HCT116 (cell line): ENCODE measurements around the gene ECE1.

Source experiments
- EZH2 ChIP-seq: fragments of 200-600 bp; sonication (generic); IDR thresholded peaks from 2 replicates; pipeline ENCODE4 v1.6.1; 2017; ENCODE audit warnings: antibody characterized with exemption, mixed run types
- POLR2AphosphoS5 ChIP-seq: IDR thresholded peaks from 2 replicates; pipeline ENCODE4 v1.6.1; 2011; ENCODE audit warnings: mild to moderate bottlenecking, low read depth, low read length, moderate library complexity
- RAD21 ChIP-seq: IDR thresholded peaks from 2 replicates; pipeline ENCODE4 v1.6.1; 2012; ENCODE audit warnings: low read depth, mild to moderate bottlenecking
- SIN3A ChIP-seq: IDR thresholded peaks from 2 replicates; pipeline ENCODE4 v1.6.1; 2012; ENCODE audit warnings: low read depth
- SP1 ChIP-seq: IDR thresholded peaks from 2 replicates; pipeline ENCODE4 v1.6.1; 2012; ENCODE audit warnings: low read depth
- TCF7L2 ChIP-seq: IDR thresholded peaks from 2 replicates; pipeline ENCODE4 v1.7.0; 2011; ENCODE audit warnings: borderline replicate concordance, inconsistent platforms; ENCODE audit not compliant: insufficient read depth, insufficient read length; ENCODE audit errors: extremely low read depth
- YY1 ChIP-seq: IDR thresholded peaks from 2 replicates; pipeline ENCODE4 v1.6.1; 2011; ENCODE audit warnings: low read length, low read depth, moderate library complexity, mild to moderate bottlenecking; ENCODE audit not compliant: insufficient replicate concordance; ENCODE audit errors: extremely low read depth
- ZNF274 ChIP-seq: fragments of 200-500 bp; sonication (Bioruptor generic); IDR thresholded peaks from 2 replicates; pipeline ENCODE4 v1.6.1; 2014; ENCODE audit warnings: mild to moderate bottlenecking, low read depth, low read length, inconsistent platforms
- TF ChIP-seq, protein P1 (sequence below), 3 experiments: fragments of 200-600 bp in 1 of 3; sonication (generic) in 1 of 3; IDR thresholded peaks in 2 of 3; conservative IDR thresholded peaks in 1 of 3; 2 replicates each; pipeline ENCODE4 v1.5.1; 2012 to 2017; ENCODE audit warnings: low read depth in 2 of 3, low read length in 2 of 3, antibody characterized with exemption in 1 of 3, borderline replicate concordance in 1 of 3, control low read depth in 1 of 3, mild to moderate bottlenecking in 1 of 3, mixed read lengths in 1 of 3, mixed run types in 1 of 3, moderate library complexity in 1 of 3; ENCODE audit not compliant: insufficient read depth in 1 of 3
- TF ChIP-seq, protein P2 (sequence below): IDR thresholded peaks from 2 replicates; pipeline ENCODE4 v1.6.1; 2012; ENCODE audit warnings: low read depth

DNA sequence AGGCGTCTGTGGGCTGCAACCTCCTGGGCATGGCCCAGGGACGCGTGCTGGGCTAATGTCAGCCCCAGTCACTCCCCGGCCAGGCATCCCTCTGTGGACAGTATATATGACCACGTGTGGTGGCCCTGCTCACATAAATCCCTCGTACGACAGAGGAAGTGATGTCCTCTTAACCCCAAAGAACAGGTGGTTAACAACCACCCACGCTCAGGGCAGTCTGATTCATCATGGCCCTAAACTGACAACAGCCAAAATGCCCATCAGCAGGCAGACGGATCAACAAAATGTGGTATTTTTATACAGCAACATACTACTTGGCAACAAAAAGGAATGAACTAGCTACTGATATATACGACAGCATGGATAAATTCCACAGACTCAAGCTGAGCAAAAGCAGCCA is 51.0 kb downstream of the ECE1 start:
- TF ChIP-seq RAD21, result no peak
- no peak for TF ChIP-seq SP1
- TF ChIP-seq POLR2AphosphoS5, result no peak
- TF ChIP-seq EZH2, result no peak
- no peak for TF ChIP-seq YY1
- TF ChIP-seq, protein P1, sequence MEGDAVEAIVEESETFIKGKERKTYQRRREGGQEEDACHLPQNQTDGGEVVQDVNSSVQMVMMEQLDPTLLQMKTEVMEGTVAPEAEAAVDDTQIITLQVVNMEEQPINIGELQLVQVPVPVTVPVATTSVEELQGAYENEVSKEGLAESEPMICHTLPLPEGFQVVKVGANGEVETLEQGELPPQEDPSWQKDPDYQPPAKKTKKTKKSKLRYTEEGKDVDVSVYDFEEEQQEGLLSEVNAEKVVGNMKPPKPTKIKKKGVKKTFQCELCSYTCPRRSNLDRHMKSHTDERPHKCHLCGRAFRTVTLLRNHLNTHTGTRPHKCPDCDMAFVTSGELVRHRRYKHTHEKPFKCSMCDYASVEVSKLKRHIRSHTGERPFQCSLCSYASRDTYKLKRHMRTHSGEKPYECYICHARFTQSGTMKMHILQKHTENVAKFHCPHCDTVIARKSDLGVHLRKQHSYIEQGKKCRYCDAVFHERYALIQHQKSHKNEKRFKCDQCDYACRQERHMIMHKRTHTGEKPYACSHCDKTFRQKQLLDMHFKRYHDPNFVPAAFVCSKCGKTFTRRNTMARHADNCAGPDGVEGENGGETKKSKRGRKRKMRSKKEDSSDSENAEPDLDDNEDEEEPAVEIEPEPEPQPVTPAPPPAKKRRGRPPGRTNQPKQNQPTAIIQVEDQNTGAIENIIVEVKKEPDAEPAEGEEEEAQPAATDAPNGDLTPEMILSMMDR (IDR thresholded peaks at IDR 0.05 in 2 of 3, conservative IDR thresholded peaks at IDR 0.05 in 1 of 3; ENCODE audit: borderline replicate concordance in 1 of 3, insufficient read depth in 1 of 3, low read depth in 2 of 3, low read length in 2 of 3), result no peak
- TF ChIP-seq, protein P2, sequence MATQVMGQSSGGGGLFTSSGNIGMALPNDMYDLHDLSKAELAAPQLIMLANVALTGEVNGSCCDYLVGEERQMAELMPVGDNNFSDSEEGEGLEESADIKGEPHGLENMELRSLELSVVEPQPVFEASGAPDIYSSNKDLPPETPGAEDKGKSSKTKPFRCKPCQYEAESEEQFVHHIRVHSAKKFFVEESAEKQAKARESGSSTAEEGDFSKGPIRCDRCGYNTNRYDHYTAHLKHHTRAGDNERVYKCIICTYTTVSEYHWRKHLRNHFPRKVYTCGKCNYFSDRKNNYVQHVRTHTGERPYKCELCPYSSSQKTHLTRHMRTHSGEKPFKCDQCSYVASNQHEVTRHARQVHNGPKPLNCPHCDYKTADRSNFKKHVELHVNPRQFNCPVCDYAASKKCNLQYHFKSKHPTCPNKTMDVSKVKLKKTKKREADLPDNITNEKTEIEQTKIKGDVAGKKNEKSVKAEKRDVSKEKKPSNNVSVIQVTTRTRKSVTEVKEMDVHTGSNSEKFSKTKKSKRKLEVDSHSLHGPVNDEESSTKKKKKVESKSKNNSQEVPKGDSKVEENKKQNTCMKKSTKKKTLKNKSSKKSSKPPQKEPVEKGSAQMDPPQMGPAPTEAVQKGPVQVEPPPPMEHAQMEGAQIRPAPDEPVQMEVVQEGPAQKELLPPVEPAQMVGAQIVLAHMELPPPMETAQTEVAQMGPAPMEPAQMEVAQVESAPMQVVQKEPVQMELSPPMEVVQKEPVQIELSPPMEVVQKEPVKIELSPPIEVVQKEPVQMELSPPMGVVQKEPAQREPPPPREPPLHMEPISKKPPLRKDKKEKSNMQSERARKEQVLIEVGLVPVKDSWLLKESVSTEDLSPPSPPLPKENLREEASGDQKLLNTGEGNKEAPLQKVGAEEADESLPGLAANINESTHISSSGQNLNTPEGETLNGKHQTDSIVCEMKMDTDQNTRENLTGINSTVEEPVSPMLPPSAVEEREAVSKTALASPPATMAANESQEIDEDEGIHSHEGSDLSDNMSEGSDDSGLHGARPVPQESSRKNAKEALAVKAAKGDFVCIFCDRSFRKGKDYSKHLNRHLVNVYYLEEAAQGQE, result no peak
- no peak for TF ChIP-seq ZNF274
- no peak for TF ChIP-seq TCF7L2
- no peak for TF ChIP-seq SIN3A
